GM23248 (cell line): ENCODE data around the gene TMIGD2. TPM values are rescaled to one million over a fixed set of nuclear protein-coding genes. Genes with fewer than 3 reads are reported as not detected.
A peak's percentile ranks its signal among the peaks of the same experiment; 100 is the strongest.

ENCODE experiments used
- DNase-seq: peaks from one replicate; pipeline ENCODE4 v3.0.0-alpha.2; 2015
- H2AFZ ChIP-seq: fragments of 200-600 bp; sonication (generic); 2 replicates; pipeline ENCODE4 v1.6.1; 2016; ENCODE audit warnings: antibody characterized with exemption
- H3F3A ChIP-seq: fragments of 200-600 bp; sonication (generic); 2 replicates; pipeline ENCODE4 v1.6.1; 2016; ENCODE audit warnings: mild to moderate bottlenecking, antibody characterized with exemption, mixed run types; ENCODE audit not compliant: insufficient read depth
- H3K27ac ChIP-seq: fragments of 200-600 bp; sonication (generic); 2 replicates; pipeline ENCODE4 v1.5.1; 2016; ENCODE audit warnings: mild to moderate bottlenecking
- H3K27me3 ChIP-seq: fragments of 200-600 bp; sonication (generic); replicated peaks from 2 replicates; pipeline ENCODE4 v1.6.1; 2016; ENCODE audit warnings: mild to moderate bottlenecking; ENCODE audit not compliant: insufficient read depth
- H3K36me3 ChIP-seq: fragments of 200-600 bp; sonication (generic); 2 replicates; pipeline ENCODE4 v1.6.1; 2016; ENCODE audit warnings: low read depth, mild to moderate bottlenecking
- H3K4me1 ChIP-seq: fragments of 200-600 bp; sonication (generic); 2 replicates; pipeline ENCODE4 v1.6.1; 2016; ENCODE audit warnings: mild to moderate bottlenecking; ENCODE audit not compliant: insufficient read depth
- H3K4me2 ChIP-seq: fragments of 200-600 bp; sonication (generic); one replicate; pipeline ENCODE4 v1.6.1; 2016; ENCODE audit warnings: mild to moderate bottlenecking; ENCODE audit not compliant: unreplicated experiment
- H3K4me3 ChIP-seq: fragments of 200-600 bp; sonication (generic); 2 replicates; pipeline ENCODE4 v1.5.1; 2016; ENCODE audit warnings: mild to moderate bottlenecking
- H3K79me2 ChIP-seq: fragments of 200-600 bp; sonication (generic); 2 replicates; pipeline ENCODE4 v1.6.1; 2016; ENCODE audit warnings: mild to moderate bottlenecking; ENCODE audit not compliant: insufficient read depth
- H3K9ac ChIP-seq: fragments of 200-600 bp; sonication (generic); 2 replicates; pipeline ENCODE4 v1.6.1; 2016; ENCODE audit warnings: mild to moderate bottlenecking
- H3K9me2 ChIP-seq: fragments of 200-600 bp; sonication (generic); 2 replicates; pipeline ENCODE4 v1.6.1; 2016; ENCODE audit warnings: mixed run types, mild to moderate bottlenecking, moderate library complexity; ENCODE audit not compliant: insufficient read depth
- H3K9me3 ChIP-seq: fragments of 200-600 bp; sonication (generic); one replicate; pipeline ENCODE4 v1.6.1; 2017; ENCODE audit warnings: low read depth
- H4K20me1 ChIP-seq: fragments of 200-600 bp; sonication (generic); 2 replicates; pipeline ENCODE4 v1.6.0; 2016; ENCODE audit not compliant: insufficient read depth
- EZH2 ChIP-seq: fragments of 200-600 bp; sonication (generic); IDR thresholded peaks from 2 replicates; pipeline ENCODE4 v1.6.1; 2018; ENCODE audit warnings: antibody characterized with exemption, mild to moderate bottlenecking; ENCODE audit not compliant: insufficient read depth, poor library complexity, severe bottlenecking
- EZH2phosphoT487 ChIP-seq: fragments of 200-600 bp; sonication (generic); IDR thresholded peaks from 2 replicates; pipeline ENCODE4 v1.6.1; 2018; ENCODE audit warnings: antibody characterized with exemption, moderate library complexity, mild to moderate bottlenecking, low read depth; ENCODE audit not compliant: insufficient read depth
- WGBS, 2 experiments: methylation state at CpG; one replicate each; pipeline ENCODE4 v1.1.6; 2015 to 2017; ENCODE audit warnings: low lambda C conversion rate in 2 of 2, low coverage in 1 of 2; ENCODE audit errors: missing lambda C conversion rate in 2 of 2; 5-methylcytosine and 5-hydroxymethylcytosine counted together
- in situ Hi-C: fragments of 300-500 bp; cut with MboI; formaldehyde crosslinking; loops from 2 replicates; pipeline ENCODE4 v1.15.0; 2020
- polyA plus RNA-seq: library from polyadenylated mRNA; unstranded; fragments of >200 nt; fragmentation: Nextera tagmentation; extraction: Ambion mirVana; gene quantifications from 2 replicates; pipeline ENCODE4 v1.2.1, GENCODE V29; 2016
- total RNA-seq: library from RNA; depleted of rRNA; stranded (reverse); fragments of >200 nt; shearing (Covaris generic); gene quantifications from 2 replicates; pipeline ENCODE4 v1.2.3, GENCODE V29; 2014

The TMIGD2 gene
- total and polyA plus RNA-seq, 2 experiments from 2014 or later: not detected

- Histone ChIP-seq H3K79me2 (no peaks in the 10 kb centered on the region), H3K9ac (no peak overlapping the region), H3F3A (no peaks in the 10 kb centered on the region), H3K27me3 (0 out of 2 replicates have a peak, but pooled peaks cover 5% of the 10 kb centered on the region), H3K4me3 (peak overlapping the region; percentile 66), H3K9me2 (no peaks in the 10 kb centered on the region), H3K27ac (no peak overlapping the region), H3K9me3 (no peaks in the 10 kb centered on the region), H4K20me1 (no peaks in the 10 kb centered on the region), H2AFZ (peak overlapping the region; percentile 76), H3K4me2 (no peak overlapping the region), H3K4me1 (no peaks in the 10 kb centered on the region), H3K36me3 (no peaks in the 10 kb centered on the region)
- TF ChIP-seq EZH2: no peak
- no peak for TF ChIP-seq EZH2phosphoT487
- in situ Hi-C loops: no loop called here
- WGBS, 2 experiments: 1 to 2% methylated on average over 26 to 30 of the region's 30 CpGs
- peak; percentile 73 for DNase-seq
These were observed 25.2 kb upstream of the TMIGD2 start for GRCh38 chr19:4327252-4327876.

GRCh38 chr19:4326837-4327251, 24.7 kb upstream of the TMIGD2 start:
- no peak for DNase-seq
- no peak overlapping the region for H3K27ac ChIP-seq
- H2AFZ ChIP-seq: peak overlapping the region; percentile 51
- H3F3A ChIP-seq: no peaks in the 10 kb centered on the region
- H3K4me3 ChIP-seq: 0 out of 2 replicates have a peak overlapping the region, but pooled peaks have one; percentile 22
- 5 to 7% methylated on average over 32 to 33 of the region's 33 CpGs for WGBS, 2 experiments
- no peaks in the 10 kb centered on the region for H3K4me1 ChIP-seq
- H3K36me3 ChIP-seq: no peaks in the 10 kb centered on the region
- H3K9ac ChIP-seq: no peak overlapping the region
- no peak overlapping the region for H3K4me2 ChIP-seq
- no peaks in the 10 kb centered on the region for H3K9me3 ChIP-seq
- in situ Hi-C loops: no loop called here
- H3K9me2 ChIP-seq: no peaks in the 10 kb centered on the region
- no peak for TF ChIP-seq EZH2phosphoT487
- no peak for TF ChIP-seq EZH2
- H3K79me2 ChIP-seq: no peaks in the 10 kb centered on the region
- no peaks in the 10 kb centered on the region for H4K20me1 ChIP-seq
- 0 out of 2 replicates have a peak, but pooled peaks cover 5% of the 10 kb centered on the region for H3K27me3 ChIP-seq

- in situ Hi-C loops: no loop called here
These were observed 24.1 kb upstream of the TMIGD2 start for GRCh38 chr19:4326215-4326836.

GRCh38 chr19:4324228-4324627, 22.0 kb upstream of the TMIGD2 start:
- Histone ChIP-seq H3K4me2 (no peak overlapping the region), H4K20me1 (no peaks in the 10 kb centered on the region), H3K9me3 (no peaks in the 10 kb centered on the region), H3F3A (no peaks in the 10 kb centered on the region), H2AFZ (no peak overlapping the region), H3K4me3 (no peak overlapping the region), H3K27ac (no peak overlapping the region), H3K27me3 (0 out of 2 replicates have a peak, but pooled peaks cover 5% of the 10 kb centered on the region), H3K4me1 (no peaks in the 10 kb centered on the region), H3K9me2 (no peaks in the 10 kb centered on the region), H3K9ac (no peak overlapping the region), H3K36me3 (no peaks in the 10 kb centered on the region), H3K79me2 (no peaks in the 10 kb centered on the region)
- no peak for TF ChIP-seq EZH2
- TF ChIP-seq EZH2phosphoT487: no peak
- DNase-seq: no peak
- 77 to 83% methylated on average over 11 to 12 of the region's 12 CpGs for WGBS, 2 experiments
- in situ Hi-C loops: no loop called here

More at GRCh38 chr19:4326215-4326836, 24.1 kb upstream of the TMIGD2 start:
- TF ChIP-seq EZH2phosphoT487 (no peak), EZH2 (no peak)
- H3K79me2 ChIP-seq: no peaks in the 10 kb centered on the region
- H3K4me2 ChIP-seq: no peak overlapping the region
- H3K9me3 ChIP-seq: no peaks in the 10 kb centered on the region
- no peak overlapping the region for H3K9ac ChIP-seq
- 0 out of 2 replicates have a peak, but pooled peaks cover 5% of the 10 kb centered on the region for H3K27me3 ChIP-seq
- H2AFZ ChIP-seq: no peak overlapping the region; the same call in 1 of the 2 replicates
- no peaks in the 10 kb centered on the region for H3K4me1 ChIP-seq
- H3K36me3 ChIP-seq: no peaks in the 10 kb centered on the region
- no peaks in the 10 kb centered on the region for H4K20me1 ChIP-seq
- H3K27ac ChIP-seq: no peak overlapping the region
- no peaks in the 10 kb centered on the region for H3K9me2 ChIP-seq
- no peak for DNase-seq
- no peak overlapping the region for H3K4me3 ChIP-seq
- WGBS, 2 experiments: 49 to 59% methylated on average over 11 to 13 of the region's 13 CpGs
- H3F3A ChIP-seq: no peaks in the 10 kb centered on the region
